Superior temporal gyrus (tissue), 1 donor: ENCODE measurements around the gene MBP.
"Not testable (repeated sequence)": the region's sequence is repeated elsewhere in the genome, so short reads cannot be mapped to it uniquely, and the experiment has no call there.

Experiments used
- DNase-seq: peaks from one replicate; pipeline ENCODE4 v3.0.0-alpha.2; 2016; ENCODE audit errors: extremely low spot score

The MBP gene

DNA sequence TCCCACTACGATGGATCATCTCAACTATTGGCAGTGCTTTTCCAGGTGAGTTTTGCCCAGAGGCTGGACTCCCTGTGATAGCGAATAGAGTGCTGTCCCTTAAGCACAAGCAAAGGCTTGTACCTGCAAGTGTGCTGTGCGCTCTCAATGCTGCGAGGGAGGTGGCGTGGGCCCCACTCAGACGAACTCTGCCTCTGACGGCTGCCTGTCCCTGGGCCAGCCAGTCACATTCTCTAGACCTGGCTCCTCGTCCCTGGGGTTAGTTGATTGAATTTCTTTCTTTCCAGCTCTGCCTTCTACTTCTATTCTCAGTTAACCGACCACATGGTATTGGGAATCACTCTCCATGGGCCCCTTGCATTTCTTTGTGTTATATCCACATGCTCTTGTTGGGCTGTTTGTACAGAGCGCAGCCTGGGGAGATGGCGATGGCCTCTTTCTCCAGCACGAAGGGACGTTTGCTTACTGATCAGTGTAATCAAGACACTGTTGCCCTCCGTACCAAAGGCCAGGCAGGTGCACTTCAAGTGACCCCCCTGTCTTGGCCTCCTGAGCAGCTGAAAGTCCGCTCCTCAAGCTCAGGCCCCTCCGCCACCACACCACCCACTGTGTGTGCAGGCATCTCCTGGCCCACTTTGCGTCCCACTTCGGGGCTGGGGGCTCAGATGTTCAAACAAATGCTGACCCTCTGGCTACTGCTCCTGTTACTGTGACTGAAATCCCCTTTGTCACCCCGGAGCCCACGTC lies 158.9 kb downstream of the MBP start:
- DNase-seq: no peak

DNA sequence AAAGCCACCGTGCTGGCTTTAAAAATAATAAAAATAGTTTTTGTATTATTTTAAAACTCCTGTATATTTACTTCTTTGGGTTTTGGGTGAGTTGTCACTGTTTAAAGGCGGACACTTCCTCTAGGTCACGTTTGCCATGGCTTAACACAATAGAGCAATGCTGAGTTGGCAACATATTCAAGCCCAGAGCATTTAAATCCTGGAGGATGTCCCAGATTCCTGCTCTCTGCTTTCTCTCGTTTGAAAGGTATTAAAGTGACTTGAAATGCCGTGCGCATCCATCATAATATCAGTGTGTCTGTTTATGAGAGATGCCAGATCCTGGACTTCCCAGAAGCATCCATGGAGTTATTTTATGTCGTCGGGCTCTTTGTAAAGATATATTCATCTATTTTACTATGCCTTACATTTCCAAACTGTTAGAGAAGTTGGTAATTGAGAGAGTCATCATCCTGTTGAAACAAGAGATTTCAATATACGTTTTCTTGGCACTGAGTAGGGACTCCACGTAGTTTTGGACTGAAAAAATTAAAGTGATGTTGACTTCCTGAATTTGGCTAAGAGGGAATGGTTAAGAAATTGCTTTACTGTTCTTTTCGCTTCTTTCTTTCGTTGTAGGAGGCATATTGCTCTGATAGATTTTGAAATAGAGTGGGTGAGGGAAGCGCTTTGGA lies 159.6 kb downstream of the MBP start:
- DNase-seq: peak; percentile 14

DNA sequence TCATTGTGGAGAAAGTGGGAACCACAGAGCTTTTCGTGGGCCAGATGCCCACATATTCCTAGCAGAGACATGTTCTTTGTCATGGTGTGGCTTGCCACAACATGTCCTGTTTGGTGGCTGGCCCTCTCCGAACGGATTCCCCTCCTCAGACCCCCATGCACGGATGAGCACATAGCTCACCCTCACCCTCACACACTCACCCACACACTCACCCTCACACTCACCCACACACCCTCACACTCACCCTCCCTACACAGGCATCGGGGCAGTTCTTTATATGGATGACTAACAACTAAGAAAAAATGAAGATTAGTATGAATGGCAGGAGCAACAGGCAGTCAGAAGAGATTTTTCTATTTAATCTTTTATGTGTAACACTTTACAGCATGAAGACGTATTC lies 160.3 kb downstream of the MBP start:
- DNase-seq: no peak

DNA sequence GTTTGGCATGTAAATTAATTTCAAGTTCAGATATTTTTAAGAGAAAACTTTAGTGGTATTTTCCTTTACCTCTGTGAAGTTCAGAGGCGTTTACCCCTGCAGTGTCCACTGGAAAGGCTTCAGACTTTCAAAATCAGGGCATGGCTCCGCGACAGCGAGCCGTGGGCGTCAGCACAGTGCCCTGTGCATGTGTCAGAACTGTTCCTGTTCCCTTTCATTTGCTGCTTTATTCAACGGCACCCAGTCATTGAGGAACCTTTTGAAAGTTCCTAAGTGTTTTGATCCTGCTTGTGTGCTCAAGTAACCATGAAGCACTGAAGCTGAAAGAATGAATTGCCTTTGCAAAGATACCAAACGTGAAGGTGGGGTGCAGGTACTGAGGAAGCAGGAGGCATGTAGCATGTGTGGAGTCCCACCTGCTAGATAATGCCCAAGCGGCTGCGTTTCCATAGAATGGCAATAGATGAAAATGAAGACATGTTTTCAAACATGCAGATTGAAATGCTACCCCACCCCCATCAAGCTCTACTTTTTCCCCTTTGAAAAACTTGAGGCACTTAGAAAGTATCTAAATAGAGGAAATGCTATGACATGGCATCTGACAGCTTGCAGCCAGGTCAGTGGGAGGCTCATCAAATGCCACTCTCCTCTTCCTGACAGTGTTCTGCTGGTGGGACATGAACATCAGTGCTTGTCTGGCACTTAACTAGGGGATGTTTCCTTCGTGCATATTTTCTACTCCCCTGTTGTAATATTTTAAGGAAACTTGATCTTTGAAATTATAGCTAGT lies 161.6 kb downstream of the MBP start:
- DNase-seq: peak; percentile 34

DNA sequence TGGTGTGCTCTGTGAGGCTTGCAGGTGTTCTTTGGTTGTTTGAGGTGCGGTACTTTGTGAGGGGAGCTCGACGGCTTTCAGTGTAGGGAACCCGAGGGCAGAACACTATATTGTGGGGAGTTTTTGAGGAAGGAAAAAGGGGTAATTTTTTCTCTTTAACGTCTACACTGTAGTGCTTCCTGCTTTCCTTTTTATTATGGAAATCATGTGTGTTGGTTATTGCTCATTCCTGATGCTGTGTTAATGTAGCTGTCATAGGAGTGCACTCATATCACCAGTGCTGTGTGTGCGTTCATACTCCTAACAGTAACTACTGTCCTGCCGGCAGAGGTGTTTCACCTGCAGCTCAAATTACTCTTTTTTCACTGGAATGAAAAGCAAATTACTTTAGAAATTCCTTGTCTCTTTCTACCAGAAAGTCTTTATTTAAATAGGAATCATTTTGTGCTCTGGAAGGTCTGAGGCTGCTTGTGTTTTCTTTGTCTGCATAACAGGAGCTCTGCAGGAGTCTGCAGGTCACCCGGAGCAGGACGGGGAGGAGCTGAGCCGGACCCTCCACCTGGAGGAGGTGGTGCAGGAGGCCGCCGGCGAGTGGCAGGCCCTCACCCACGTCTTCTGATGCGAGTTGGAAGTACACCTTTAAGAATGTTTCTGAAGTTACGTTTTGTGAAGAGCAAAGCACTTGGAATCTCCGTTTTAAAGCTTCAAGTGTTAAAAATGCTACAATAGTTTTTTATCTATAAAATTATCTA lies 164.7 kb downstream of the MBP start:
- DNase-seq: no peak

DNA sequence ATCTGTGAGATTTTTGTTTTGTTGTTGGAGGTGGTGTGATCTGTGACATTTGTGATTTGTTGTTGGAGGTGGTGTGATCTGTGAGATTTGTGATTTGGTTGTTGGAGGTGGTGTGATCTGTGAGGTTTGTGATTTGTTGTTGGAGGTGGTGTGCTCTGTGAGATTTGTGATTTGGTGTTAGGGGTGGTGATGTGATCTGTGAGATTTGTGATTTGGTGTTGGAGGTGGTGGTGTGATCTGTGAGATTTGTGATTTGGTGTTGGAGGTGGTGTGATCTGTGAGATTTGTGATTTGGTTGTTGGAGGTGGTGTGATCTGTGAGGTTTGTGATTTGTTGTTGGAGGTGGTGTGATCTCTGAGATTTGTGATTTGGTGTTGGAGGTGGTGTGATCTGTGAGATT lies 165.3 kb downstream of the MBP start:
- not testable (repeated sequence) for DNase-seq

DNA sequence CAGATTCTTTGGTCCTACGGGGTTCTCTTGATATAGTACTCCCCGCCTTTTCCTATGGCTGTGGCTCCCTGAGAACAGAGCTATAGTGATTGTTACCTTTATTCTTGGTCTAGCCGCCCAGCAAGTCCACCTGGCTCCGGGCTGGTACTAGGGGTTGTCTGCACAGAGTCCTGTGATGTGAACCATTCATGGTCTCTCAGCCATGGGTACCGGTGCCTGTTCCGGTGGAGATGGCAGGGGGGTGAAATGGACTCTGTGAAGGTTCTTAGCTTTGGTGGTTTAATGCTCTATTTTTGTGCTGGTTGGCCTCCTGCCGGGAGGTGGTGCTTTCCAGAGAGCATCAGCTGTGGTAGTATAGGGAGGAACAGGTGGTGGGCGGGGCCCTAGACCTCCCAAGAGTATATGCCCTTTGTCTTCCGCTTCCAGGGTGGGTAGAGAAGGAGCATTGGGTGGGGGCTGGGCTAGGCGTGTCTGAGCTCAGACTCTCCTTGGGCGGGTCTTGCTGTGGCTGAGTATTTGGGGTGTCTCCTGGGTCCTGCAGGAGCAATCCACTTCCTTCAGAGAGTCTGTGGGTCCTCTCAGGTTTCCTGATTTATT lies 166.9 kb downstream of the MBP start:
- DNase-seq: not testable (repeated sequence)

DNA sequence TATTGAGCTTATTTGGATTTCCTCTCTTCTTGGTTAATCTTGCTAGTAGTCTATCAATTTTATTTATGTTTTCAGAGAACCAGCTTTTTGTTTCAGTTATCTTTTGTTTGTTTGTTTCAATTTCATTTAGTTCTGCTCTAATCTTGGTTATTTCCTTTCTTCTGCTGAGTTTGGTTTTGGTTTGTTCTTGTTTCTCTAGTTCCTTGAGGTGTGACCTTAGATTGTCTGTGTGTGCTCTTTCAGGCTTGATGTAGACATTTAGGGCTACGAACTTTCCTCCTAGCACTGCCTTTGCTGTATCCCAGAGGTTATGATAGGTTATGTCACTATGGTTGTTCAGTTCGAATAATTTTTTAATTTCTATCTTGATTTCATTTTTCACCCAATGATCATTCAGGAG lies 168.6 kb downstream of the MBP start:
- DNase-seq: no peak

DNA sequence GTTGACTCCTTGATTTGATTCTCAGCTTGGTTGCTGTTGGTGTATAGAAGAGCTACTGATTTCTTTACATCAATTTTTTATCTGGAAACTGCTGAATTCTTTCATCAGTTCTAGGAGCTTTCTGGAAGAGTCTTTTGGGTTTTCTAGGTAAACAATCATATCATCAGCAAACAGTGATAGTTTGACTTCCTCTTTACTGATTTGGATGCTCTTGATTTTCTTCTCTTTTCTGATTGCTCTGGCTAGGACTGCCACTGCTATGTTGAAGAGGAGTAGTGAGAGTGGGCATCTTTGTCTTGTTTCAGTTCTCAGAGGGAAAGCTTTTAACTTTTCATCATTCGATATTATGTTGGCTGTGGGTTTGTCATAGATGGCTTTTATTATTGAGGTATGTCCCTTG lies 169.7 kb downstream of the MBP start:
- DNase-seq: no peak

DNA sequence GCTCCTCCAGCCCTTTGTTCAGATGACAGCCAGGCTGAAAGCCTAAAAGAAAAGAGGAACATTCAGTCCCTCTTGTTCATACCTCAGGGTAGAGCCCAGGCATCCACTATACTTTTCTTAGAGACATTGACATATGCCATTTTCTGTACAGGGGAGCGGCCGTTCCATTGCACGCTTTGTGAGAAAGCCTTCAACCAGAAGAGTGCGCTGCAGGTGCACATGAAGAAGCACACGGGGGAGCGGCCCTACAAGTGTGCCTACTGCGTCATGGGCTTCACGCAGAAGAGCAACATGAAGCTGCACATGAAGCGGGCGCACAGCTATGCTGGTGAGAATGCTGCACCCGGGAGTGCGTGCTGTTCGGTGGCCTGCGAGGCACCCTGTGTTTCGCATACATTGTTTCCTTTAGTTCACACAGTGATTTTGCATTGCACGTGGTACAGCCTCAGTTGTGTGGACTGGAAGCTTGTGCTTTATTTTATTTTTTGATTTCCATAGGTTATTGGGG lies 172.0 kb downstream of the MBP start:
- no peak for DNase-seq

DNA sequence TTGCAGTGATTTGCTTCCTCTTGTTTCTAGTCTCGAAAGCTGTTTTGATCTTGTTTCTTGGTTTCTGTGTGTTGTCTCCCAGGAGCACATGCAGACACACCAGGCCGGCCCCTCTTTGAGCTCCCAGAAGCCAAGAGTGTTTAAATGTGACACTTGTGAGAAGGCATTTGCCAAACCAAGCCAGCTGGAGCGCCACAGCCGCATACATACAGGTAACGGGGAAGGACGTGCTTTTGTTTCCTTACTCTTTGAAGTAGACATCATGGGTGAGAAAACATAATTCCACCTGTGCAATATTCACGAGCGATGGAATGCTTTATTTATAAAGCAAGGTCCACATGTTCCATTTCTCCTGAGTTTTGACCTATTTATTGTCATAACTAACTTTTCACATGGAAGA lies 173.0 kb downstream of the MBP start:
- DNase-seq: no peak

DNA sequence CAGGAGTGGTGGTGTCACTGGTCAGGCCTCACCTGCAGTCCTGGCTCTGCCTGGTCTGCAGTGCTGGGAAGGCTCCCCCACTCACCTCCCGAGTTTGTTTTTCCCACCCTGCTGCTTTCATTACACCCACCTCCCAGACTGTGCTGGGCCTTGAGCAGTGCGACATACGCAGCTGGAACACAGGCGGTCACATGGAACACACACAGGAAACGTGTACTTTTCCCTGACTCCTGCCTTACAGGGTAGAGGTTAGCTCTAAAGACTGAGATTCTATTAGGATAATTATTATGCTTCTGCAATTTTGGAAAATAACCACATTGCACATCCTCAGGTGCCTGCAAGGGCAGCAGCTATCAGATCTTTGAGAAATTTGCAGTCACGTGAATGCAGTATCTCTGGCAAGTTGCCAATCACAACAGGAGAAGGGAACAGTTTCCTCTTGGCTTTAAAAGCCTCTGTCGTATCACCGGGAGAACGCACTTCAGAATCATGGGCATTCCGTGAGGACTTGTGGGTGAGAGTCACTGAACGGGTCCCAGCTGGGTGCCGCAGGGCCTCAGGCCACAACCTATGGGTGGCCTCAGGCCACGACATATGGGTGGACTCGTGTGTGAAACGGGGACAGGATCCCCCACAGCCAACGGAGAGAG lies 173.8 kb downstream of the MBP start:
- DNase-seq: no peak

DNA sequence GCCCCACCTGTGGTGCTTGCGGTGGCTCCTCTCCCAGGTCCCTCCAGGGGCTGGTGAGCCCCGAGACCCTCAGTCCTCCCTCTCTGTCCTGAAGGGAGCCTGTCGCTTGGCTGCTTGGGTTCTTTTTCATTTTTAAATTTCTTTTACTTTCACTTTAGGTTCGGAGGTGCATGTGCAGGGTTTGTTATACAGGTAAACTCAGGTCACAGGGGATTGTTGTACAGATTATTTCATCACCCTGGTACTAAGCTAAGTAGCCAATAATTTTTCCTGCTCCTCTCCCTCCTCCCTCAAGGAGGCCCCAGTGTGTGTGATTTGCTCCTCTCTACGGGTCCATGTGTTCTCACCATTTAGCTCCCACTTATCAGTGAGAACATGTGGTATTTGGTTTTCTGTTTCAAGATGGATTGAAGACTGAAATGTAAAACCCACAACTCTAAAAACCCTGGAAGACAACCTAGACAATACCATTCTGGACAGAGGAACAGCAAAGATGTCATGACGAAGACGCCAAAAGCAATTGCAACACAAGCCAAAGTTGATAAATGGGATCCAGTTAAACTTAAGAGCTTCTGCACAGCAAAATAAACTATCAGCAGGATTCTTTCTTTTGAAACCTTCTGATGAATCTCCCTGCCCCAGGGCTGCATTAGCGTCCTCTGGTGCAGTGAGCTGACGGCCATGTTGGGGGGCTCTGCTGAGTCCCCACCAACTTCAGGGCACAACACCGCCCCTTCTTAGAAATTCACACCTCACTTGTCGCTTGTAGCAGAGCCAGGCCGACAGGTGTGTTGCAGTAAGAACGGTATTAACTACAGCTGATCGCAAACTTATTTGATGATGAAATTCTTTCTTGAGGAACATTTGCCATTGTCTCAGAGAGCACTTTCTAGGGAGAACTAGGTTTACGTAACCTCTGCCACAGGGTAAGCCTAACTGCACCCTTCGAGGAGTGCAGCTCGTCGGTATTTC lies 174.9 kb downstream of the MBP start:
- no peak for DNase-seq

DNA sequence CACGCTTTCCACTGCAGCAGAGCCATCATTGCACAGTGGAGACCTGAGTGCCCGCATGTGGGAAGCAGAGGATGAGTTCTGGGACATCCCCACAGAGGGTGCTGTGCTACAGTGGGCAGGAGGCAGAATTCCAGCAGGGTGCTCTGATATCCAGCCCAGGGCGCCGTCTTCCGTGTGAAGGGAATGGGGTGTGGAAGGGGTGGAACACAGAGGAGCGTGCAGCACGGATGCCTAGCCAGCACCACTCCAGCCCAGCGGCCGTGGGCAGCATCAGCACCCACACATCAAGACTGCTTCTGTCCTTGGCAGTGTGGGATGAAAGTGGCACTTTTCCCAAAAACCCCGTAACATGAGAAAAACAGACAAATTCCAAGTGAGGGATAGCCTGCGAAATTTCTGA lies 175.9 kb downstream of the MBP start:
- no peak for DNase-seq

DNA sequence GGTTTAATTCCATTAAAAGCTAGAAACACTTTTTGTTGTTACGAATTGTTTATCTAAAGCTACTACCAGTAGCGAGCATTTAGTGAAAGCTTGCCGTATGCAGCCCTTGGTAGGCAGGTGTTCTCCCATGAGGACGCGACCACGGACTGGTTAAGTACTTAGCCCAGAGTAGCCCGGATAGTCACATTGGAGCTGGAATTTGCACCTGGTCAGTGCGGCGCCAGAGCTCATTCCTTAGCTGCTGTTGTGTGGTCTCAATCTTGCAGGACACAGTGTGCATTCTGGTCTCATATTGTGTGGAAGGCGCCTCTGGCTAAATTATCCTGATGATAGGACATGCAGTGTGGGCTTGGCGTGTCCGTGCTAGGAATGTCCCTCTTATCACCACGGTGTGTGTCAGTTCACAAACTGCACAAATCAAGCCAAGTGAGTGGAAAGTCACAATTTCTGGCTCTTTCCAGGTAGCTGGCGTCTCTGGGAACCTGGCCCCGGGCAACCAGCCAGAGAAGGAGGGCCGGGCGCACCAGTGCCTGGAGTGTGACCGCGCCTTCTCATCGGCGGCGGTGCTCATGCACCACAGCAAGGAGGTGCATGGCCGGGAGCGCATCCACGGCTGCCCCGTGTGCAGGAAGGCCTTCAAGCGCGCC lies 176.9 kb downstream of the MBP start:
- DNase-seq: no peak

DNA sequence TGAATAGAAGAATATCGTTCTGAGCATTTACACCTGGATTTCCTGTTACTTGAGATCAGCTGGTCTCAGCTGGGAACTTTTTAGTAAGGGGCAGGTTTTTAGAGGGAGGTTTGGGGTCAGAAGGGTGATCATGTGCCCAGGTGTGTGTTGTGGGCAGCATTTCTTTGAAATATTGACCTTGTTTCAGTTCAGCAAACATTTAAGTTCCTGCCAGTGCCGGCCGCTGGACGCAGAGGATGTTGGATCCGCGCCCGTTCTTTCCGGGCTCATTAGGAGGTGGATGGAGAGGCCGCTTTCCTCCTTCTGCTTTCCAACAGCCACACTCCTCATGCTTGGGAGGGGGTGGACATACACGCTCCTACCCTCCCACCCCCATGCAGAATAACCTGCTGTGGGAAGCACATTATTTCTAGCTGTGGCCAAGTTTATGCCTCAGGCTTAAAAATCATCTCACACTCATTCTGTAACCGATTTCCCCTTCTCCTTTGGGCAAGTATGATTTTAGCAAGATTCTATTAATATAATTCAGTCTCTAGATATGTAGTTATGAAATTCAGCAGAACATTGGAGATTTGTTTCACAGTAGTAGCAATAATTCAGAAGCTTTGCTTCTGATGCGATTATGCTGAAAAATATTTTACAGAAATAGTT lies 178.9 kb downstream of the MBP start:
- DNase-seq: peak; percentile 56

DNA sequence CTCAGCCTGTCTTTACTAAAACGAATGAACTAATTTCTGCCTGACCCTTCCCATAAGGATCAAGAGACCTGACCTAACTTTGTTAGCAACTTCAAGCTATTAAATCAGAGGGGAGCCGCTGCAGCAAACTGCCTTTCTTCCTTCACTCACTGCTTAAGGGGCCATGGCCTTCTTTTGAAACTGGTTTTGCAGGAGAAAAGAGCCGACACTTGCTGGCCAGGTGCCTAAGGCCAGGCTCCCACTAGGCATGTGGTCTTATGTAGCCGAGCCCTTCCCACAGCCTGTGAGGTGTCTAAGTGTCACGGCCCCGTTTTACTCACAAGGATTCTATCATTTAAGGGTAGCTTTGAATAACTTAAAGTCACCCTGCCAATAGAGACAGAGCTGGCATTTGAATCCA lies 179.4 kb downstream of the MBP start:
- no peak for DNase-seq

DNA sequence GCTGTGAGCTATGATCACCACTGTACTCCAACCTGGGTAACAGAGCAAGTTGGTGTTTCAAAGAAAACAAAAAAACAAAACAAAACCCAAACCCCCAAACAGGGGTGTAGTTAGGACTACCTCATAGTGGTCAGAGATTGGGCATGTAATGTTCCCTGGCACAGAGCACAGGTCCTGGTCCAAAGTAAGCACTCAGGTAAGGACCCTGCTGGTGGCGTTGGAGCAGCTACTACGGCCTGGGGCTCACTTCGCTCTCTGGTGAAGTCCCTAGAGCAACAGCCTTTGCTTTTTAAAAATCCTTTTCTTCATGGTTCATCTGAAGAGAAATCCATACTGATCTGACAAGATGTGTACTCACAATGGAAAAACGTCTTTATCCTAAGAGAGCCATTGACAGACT lies 179.8 kb downstream of the MBP start:
- no peak for DNase-seq
